NCI-H510A (cell line): Measurements from ENCODE around the gene SS18.

Experiments
- DNase-seq: peaks from one replicate; lab custom pipeline; 2025; lab: John Stamatoyannopoulos, UW

The SS18 gene

GRCh38 chr18:26071725-26072124 is 18.7 kb downstream of the SS18 start:
- DNase-seq, result no peak

DNA sequence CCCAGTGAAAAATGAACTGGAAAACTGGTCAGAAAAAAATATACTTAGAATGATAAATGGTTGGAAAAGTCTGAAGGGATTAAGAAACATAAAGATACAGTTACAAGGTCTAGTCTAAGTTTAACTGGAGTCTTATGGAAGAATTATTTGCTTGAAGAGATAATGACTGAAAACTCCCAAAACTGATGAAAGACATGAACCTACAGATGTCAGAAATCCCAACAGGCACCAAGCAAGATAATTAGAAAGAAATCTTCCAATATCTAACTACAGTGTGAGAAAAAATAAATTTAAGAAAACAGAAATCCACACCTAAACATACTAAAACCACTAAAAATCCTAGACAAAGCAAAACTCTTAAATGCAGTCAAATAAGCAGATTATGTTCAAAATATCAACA is 19.4 kb downstream of the SS18 start:
- no peak for DNase-seq

GRCh38 chr18:26059357-26059756 is 31.1 kb downstream of the SS18 start:
- DNase-seq, result no peak

DNA sequence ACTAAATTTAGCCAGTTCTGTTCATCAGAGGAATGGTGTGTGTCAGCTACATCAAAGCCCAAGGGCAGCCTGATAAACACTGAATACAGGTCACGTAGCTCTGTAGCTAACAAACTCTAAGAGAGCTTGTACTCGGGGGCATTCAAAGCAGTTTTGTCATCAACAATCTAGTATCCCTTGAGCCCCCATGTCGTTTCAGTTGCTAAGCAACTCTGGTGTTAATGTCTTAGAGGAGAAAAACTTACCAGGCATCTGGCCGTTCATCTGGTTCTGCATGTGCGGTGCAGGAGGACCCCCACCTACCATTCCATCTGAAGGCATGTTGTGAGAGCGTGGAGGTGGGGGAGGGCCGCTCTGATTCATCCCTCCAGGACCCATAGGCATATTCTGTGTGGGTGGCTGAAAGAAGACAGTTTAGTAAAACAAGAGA is 33.1 kb downstream of the SS18 start:
- DNase-seq, result no peak

DNA sequence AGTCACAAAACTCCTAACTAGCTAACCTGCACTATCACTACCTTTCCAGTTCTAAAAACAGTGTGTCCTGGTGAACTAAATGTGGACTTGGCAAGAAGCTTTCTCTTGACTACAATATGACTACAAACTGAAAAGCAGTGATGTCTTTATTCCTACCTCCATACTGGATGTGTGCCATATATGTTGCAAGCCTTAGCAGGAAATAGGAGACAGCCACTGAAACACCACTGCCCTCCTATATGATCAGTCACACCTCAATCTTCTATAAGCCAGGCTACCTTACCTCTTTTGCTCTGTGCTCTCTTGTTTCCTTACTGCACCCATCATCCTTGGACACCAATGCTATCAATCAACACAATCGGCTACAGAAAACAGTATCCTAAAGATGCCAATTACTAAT is 34.1 kb downstream of the SS18 start:
- no peak for DNase-seq

DNA sequence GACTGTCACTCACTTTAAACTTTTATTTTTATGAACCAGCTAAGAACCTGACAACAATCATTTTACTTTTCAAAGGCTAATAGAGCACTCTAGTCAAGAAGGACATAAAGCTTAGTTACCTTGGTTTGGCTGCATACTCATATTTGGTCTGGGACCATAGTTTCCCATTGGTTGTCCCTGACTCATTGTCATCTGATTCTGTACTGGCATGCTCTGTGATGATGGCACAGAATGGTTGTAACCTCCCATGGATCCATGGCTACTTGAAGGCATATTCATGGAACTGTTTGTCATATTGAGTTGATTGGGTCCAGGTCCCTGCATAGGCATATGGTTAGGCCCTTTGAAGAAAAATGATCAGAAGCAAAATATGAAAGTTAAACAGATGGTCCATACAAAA is 37.9 kb downstream of the SS18 start:
- DNase-seq, result no peak

- DNase-seq, result no peak
These were observed 38.6 kb downstream of the SS18 start for GRCh38 chr18:26051843-26052242.

DNA sequence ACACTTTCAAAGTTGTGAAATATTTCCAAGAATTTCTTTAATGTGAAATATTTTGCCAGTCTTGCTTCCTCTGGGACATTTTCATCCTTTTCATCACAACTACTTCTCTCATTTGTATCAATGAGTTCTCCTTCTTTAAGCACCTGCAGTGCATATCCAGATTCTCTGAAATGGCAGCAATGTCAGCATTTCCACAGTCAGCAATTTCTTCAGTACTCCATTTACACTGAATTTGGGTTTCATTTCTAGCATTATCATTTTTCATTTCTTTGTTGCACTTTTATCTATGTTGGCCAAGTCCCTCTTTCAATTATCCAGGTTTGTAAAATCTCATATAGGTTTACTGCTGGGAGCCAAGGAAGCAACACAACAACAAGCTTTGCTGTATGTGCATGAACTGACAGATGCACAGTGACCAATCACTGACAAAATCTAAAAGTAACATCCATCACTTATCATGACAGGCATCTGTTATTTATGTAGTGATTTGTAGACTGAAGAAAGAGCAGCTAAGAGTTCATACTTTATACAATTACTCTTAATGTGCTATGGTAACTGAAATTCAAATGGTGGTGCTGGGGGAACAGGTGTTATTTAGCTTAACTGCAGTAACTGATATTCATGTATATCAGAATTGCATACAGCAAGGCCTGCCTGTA is 43.9 kb downstream of the SS18 start:
- DNase-seq, result no peak

GRCh38 chr18:26044807-26045206 is 45.6 kb downstream of the SS18 start:
- no peak for DNase-seq

DNA sequence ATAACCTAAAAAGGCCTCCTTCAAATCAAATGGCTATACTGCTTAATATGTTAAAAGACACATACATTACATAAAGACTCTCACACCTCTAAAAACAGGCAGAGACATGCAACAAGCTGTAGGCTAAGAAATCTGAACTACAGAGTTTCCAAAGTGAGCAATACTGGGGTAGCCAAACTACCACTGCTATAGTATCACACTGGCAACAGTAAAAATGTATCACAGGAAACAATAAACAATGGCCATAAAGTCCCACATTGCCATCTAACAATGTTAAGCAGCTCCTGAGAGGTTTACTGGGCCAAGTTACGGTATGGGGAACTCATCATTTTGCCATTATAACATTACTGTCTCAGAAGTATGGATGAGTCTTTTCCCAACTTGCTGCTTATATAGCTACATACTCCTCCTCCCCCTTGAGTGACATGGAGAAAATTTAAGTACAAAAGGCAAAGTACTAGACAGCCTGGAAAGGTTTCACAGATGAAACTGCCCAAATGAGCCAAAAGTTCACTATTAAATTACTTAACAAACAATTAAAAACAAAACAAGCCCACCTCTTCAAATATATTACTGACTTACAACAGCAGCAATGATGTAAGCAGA is 50.3 kb downstream of the SS18 start:
- no peak for DNase-seq

GRCh38 chr18:26039203-26039602 is 51.2 kb downstream of the SS18 start:
- DNase-seq, result no peak

- DNase-seq, result no peak
These were observed 53.8 kb downstream of the SS18 start for GRCh38 chr18:26036635-26037034.

- no peak for DNase-seq
These were observed 55.4 kb downstream of the SS18 start for GRCh38 chr18:26034850-26035497.

DNA sequence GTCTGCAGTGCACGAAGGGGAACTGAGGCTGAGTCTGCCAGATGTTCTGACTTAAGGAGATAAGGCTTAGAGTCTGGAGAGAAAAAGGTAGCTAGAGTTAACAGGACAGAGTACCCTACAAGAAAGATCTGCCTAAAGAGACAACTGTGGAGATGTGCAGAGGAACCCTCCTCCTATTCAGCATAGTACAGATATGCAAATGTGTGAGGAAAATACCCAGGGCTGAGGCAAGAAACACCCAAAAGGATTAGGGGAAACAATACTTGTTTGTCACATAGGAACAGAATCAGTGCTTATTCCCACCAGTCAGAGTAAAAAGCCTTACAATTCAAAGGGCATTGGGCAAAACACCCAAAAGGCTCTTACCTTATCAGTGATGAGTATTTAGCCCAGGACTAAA is 67.8 kb downstream of the SS18 start:
- no peak for DNase-seq

DNA sequence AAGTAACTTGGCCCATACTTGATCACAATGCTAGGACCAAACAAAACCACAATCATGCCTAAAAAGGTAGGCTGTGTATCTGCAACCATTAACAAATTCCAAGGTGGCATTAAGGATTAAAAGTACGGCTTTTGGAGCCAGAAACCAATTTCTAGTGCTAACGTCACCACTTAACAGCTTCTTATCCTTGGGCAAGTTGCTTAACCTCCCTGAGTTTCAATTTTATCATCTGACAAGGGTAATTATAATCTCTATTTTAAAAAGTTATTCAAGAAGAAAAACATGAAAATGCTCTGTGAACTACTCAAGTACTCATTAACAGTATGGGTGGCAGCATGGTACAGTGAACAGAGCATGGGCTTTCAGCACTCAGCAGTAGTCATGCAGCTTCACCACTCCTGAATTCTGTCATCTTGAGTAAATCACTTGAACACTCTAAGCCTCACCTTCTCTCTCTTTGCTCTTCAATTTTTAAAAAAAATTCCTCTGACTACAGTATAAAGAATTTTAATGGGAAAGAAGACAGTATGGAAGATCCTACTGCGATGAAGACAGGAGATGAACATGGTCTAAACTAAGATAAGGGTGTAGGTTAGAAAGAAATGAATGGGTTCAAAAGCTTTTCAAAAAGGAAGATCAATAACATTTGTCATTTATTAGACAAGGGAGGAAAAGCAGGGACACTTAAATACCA is 69.2 kb downstream of the SS18 start:
- no peak for DNase-seq

DNA sequence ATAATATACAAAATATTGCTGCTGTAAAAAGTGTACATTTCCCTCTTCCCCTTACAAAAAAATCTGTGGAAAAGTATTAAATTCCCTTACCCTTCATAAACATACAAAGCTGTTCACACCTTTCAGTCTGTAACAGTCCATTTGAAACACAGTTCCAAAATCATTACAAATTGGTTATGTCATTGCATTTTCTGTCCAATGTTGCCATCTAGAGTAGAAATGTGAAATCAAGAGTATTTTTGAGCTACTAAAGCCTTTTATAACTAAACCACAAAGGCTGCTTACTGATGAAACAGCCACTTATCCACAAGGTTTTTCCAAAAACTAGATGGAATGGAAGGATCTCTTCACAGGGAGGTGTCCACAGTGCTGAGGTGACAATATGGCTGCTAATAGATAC is 72.5 kb downstream of the SS18 start:
- no peak for DNase-seq

DNA sequence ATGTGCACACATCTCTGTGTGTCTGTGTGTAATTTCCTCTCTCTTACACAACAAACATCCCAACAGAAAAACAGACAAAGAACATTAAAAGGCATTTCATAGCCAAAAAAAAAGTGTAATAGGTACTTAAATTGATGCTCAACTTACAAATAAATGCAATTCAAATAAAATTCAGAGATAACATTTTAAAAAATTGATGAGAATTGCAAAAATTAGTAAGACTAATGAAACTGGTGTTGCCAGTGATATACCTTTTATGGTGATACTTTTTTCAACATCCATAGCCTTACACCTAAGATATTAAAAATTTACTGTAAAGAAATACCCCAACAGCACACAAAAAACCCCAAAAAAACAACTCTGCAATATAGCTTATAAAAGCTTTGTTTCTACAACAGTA is 76.0 kb downstream of the SS18 start:
- DNase-seq, result no peak

GRCh38 chr18:26008619-26009018 is 81.8 kb downstream of the SS18 start:
- no peak for DNase-seq

- DNase-seq, result no peak
These were observed 82.3 kb downstream of the SS18 start for GRCh38 chr18:26008096-26008495.

DNA sequence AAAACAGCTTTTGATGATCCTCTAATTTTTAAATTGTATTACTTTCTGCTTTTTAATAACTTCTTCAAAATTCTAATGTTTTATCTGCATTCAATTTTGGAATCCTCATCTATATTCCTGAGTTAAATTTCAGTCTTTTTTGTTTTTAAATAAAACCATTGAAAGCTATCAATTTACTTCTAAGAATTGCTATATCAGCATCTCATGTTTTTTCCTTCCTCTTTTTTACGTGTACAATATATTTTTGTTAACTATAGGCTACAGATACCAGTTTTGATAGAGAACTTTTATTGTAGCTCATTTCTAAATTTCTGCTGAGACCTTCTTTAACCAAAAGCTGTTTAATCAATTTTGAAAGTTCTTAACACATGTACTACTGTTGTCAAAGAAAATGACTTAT is 84.5 kb downstream of the SS18 start:
- no peak for DNase-seq

DNA sequence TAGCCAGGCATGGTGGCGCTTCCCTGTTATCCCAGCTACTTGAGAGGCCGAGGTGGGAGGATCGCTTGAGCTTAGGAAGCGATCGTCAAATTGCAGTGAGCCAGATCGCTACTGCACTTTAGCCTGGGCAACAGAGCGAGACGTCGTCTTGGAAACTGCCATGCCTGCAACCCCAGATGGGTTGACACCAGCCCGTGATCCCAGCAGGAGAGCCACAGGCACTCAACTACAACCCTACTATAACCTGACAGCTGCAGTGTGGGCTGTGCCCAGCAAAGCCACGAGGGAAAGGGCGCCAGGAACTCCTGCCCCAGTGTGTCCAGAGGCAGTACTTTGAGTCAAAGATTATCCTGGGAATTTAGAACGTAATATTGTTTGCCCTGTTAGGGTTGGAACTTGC is 85.6 kb downstream of the SS18 start:
- no peak for DNase-seq

DNA sequence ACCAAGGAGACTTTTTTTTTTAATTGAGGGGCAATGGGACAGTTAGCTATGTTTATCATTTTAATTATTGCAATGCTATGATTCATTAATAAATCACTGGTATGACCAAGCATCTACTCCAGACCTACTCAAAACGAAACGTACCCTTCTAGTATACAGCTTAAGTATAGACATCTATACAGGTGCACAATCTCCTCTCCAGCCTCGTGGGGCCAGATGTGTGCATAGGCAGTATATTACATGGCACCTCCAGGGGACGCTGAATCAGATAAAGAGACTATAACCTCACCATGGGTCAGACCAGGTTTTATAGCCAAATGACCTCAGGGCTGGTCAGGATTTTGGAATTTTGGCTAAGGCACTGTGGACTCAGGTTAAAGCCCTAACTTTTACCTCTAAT is 86.6 kb downstream of the SS18 start:
- DNase-seq, result no peak

DNA sequence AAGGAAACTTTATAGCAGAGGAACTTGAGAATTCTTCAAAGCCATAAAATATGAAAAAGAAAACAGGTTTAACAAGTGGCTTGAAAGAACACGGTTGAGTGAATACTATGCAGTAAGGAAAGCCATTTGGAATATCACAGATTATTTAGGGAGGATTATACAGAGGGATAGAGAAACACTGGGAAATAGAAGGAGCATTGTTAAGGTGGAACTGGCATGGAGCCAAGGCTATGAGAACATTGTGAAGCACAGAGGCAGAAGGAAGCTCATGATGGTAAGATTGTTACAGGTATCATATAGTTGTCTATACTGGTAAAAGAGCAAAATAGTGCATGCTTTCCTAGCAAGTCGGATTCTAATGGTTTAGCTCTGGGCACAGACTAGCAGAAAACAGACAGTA is 87.1 kb downstream of the SS18 start:
- DNase-seq, result no peak
